Astrocyte (in vitro differentiated cells and primary cell): ENCODE measurements around the gene MED13L. TPM values are rescaled to one million over a fixed set of nuclear protein-coding genes. Genes with fewer than 3 reads are reported as not detected.
A peak's percentile ranks its signal among the peaks of the same experiment; 100 is the strongest.

Experiments used
- DNase-seq: peaks from one replicate; pipeline ENCODE4 v3.0.0-alpha.2; 2010; ENCODE audit warnings: low read depth
- FAIRE-seq: peaks from 2 replicates; lab custom pipeline; 2011; peaks lifted over from hg19 to GRCh38; lab: Jason Lieb, UNC
- H2AFZ ChIP-seq: 2 replicates; pipeline ENCODE4 v1.6.0; 2012; ENCODE audit warnings: low read depth, low read length, inconsistent platforms
- H3K27ac ChIP-seq: 2 replicates; pipeline ENCODE4 v1.5.1; 2011; ENCODE audit warnings: low read depth, low read length, inconsistent platforms
- H3K27me3 ChIP-seq: 2 replicates; pipeline ENCODE4 v1.6.0; 2011; ENCODE audit warnings: low read length, inconsistent platforms; ENCODE audit not compliant: insufficient read depth
- H3K36me3 ChIP-seq: 2 replicates; pipeline ENCODE4 v1.5.1; 2011; ENCODE audit warnings: low read length, inconsistent platforms; ENCODE audit not compliant: insufficient read depth
- H3K4me1 ChIP-seq: 2 replicates; pipeline ENCODE4 v1.5.1; 2011; ENCODE audit warnings: low read length, inconsistent platforms; ENCODE audit not compliant: insufficient read depth
- H3K4me2 ChIP-seq: 2 replicates; pipeline ENCODE4 v1.6.0; 2012; ENCODE audit warnings: low read length, inconsistent platforms
- H3K4me3 ChIP-seq: 2 replicates; pipeline ENCODE4 v1.5.1; 2011; ENCODE audit warnings: low read depth, mild to moderate bottlenecking, low read length, inconsistent platforms; ENCODE audit not compliant: insufficient read depth
- H3K79me2 ChIP-seq: 2 replicates; pipeline ENCODE4 v1.6.0; 2012; ENCODE audit warnings: mild to moderate bottlenecking, low read length, inconsistent platforms; ENCODE audit not compliant: insufficient read depth
- H3K9ac ChIP-seq: 2 replicates; pipeline ENCODE4 v1.6.0; 2012; ENCODE audit warnings: mild to moderate bottlenecking, low read length, inconsistent platforms
- H3K9me3 ChIP-seq: 2 replicates; pipeline ENCODE4 v1.5.1; 2012; ENCODE audit warnings: low read depth, mild to moderate bottlenecking, low read length, inconsistent platforms; ENCODE audit not compliant: insufficient read depth
- H4K20me1 ChIP-seq: 2 replicates; pipeline ENCODE4 v1.6.0; 2012; ENCODE audit warnings: low read length, inconsistent platforms; ENCODE audit not compliant: insufficient read depth
- H3K27ac Mint-ChIP-seq: one replicate; pipeline ENCODE4 v1.8.0; 2021; ENCODE audit warnings: mild to moderate bottlenecking, mixed read lengths; ENCODE audit not compliant: unreplicated experiment
- H3K27me3 Mint-ChIP-seq: one replicate; pipeline ENCODE4 v1.8.0; 2021; ENCODE audit warnings: low read depth, mixed read lengths; ENCODE audit not compliant: unreplicated experiment
- H3K36me3 Mint-ChIP-seq: one replicate; pipeline ENCODE4 v1.8.0; 2021; ENCODE audit warnings: low read depth, mixed read lengths; ENCODE audit not compliant: unreplicated experiment
- H3K4me1 Mint-ChIP-seq: one replicate; pipeline ENCODE4 v1.8.0; 2021; ENCODE audit warnings: low read depth, mixed read lengths; ENCODE audit not compliant: unreplicated experiment
- H3K4me3 Mint-ChIP-seq: one replicate; pipeline ENCODE4 v1.8.0; 2021; ENCODE audit warnings: mild to moderate bottlenecking, moderate library complexity, mixed read lengths; ENCODE audit not compliant: unreplicated experiment
- H3K9me3 Mint-ChIP-seq: one replicate; pipeline ENCODE4 v1.8.0; 2021; ENCODE audit warnings: mild to moderate bottlenecking, mixed read lengths; ENCODE audit not compliant: unreplicated experiment
- CTCF ChIP-seq: IDR thresholded peaks from 2 replicates; pipeline ENCODE4 v1.5.1; 2011; ENCODE audit warnings: low read depth, mild to moderate bottlenecking, inconsistent platforms, low read length, moderate library complexity; ENCODE audit not compliant: insufficient read depth
- EZH2 ChIP-seq: IDR thresholded peaks from 2 replicates; pipeline ENCODE4 v1.6.1; 2012; ENCODE audit warnings: mild to moderate bottlenecking, low read length, inconsistent platforms; ENCODE audit not compliant: insufficient read depth
- total RNA-seq: library from RNA; stranded (reverse); gene quantifications from 2 replicates; pipeline ENCODE4 v1.2.1, GENCODE V29; 2021

The MED13L gene
- total RNA-seq, 1 donor from 2014 or later = 153 TPM

- no peak for FAIRE-seq
Measured at GRCh38 chr12:115964214-115964613, 313.3 kb downstream of the MED13L start.

GRCh38 chr12:115962216-115962615 lies 315.3 kb downstream of the MED13L start:
- Mint-ChIP-seq H3K9me3 (no peaks in the 10 kb centered on the region), H3K36me3 (peaks cover 24% of the 10 kb centered on the region), H3K4me3 (no peak overlapping the region), H3K27me3 (no peaks in the 10 kb centered on the region), H3K4me1 (peaks cover 29% of the 10 kb centered on the region), H3K27ac (peak overlapping the region; percentile 78)
- Histone ChIP-seq H3K4me1 (peaks cover 21% of the 10 kb centered on the region), H4K20me1 (peaks cover 5% of the 10 kb centered on the region), H3K27me3 (no peaks in the 10 kb centered on the region), H3K4me2 (peak overlapping the region; percentile 73), H3K36me3 (peaks cover 34% of the 10 kb centered on the region), H3K9ac (peak overlapping the region; percentile 74), H3K79me2 (no peaks in the 10 kb centered on the region), H3K9me3 (no peaks in the 10 kb centered on the region), H3K27ac (peak overlapping the region; percentile 82), H3K4me3 (no peak overlapping the region), H2AFZ (no peak overlapping the region)
- no peak for TF ChIP-seq EZH2
- TF ChIP-seq CTCF = no peak
- DNase-seq (no peak), FAIRE-seq (no peak)

More at GRCh38 chr12:115964214-115964613, 313.3 kb downstream of the MED13L start:
- Histone ChIP-seq H3K9ac (no peak overlapping the region), H2AFZ (no peak overlapping the region), H3K27me3 (no peaks in the 10 kb centered on the region), H3K9me3 (no peaks in the 10 kb centered on the region), H3K36me3 (peaks cover 40% of the 10 kb centered on the region), H4K20me1 (peaks cover 5% of the 10 kb centered on the region), H3K79me2 (no peaks in the 10 kb centered on the region), H3K4me2 (no peak overlapping the region), H3K4me3 (no peak overlapping the region), H3K27ac (no peak overlapping the region), H3K4me1 (peaks cover 21% of the 10 kb centered on the region)
- DNase-seq = no peak
- Mint-ChIP-seq H3K4me3 (no peak overlapping the region), H3K36me3 (peaks cover 23% of the 10 kb centered on the region), H3K27me3 (no peaks in the 10 kb centered on the region), H3K27ac (peak overlapping the region; percentile 79), H3K9me3 (no peaks in the 10 kb centered on the region), H3K4me1 (peaks cover 29% of the 10 kb centered on the region)
- no peak for TF ChIP-seq CTCF
- TF ChIP-seq EZH2 = no peak
